ENCODE results near the gene POF1B.

DNA sequence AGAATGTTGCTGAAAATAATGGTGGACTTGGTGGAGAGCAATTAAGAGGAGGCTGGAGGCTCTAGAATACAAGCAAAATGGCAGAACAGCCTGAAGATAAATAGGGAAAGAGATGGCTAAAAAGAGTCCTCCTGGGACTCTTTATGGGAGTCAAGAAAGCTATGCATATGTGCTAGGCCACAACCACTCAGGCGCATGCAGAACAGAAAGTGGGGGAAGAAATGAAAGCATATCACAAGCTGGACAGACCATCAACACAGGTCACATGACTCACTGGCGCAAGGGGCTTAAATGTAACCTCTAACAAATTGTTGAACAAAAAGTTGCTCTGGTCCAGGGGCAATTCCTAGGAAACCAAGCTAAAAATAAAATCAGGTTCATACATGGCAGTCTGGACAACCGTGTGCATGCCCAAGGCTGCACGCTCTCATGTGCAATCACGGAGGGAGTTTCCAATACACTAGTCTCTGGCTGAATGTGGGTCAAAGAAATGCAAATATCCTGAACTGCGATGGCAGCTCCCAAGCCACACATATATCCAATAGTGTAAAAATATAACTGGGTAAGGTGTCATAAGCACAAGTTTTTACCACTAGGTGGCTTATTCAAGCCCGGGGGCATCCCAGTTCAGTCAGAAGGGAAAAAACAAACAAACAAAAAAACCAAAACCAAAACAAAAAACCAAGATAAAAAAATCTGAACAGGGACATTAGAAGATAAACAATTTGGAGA, 90.3 kb downstream of the POF1B start:
- TF ChIP-seq, protein P1, sequence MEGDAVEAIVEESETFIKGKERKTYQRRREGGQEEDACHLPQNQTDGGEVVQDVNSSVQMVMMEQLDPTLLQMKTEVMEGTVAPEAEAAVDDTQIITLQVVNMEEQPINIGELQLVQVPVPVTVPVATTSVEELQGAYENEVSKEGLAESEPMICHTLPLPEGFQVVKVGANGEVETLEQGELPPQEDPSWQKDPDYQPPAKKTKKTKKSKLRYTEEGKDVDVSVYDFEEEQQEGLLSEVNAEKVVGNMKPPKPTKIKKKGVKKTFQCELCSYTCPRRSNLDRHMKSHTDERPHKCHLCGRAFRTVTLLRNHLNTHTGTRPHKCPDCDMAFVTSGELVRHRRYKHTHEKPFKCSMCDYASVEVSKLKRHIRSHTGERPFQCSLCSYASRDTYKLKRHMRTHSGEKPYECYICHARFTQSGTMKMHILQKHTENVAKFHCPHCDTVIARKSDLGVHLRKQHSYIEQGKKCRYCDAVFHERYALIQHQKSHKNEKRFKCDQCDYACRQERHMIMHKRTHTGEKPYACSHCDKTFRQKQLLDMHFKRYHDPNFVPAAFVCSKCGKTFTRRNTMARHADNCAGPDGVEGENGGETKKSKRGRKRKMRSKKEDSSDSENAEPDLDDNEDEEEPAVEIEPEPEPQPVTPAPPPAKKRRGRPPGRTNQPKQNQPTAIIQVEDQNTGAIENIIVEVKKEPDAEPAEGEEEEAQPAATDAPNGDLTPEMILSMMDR (IDR thresholded peaks at IDR 0.05), result no peak
- no peak for TF ChIP-seq POLR2A (IDR thresholded peaks at IDR 0.05)
- no peak for TF ChIP-seq EP300 (IDR thresholded peaks at IDR 0.05)
- TF ChIP-seq POLR2AphosphoS5 (IDR thresholded peaks at IDR 0.05), result no peak

Measured in sigmoid colon (tissue), 4 donors.